Embryonic facial prominence (tissue), 1 donor: ENCODE measurements around the gene TARBP1.

ENCODE experiments used
- DNase-seq: peaks from one replicate; pipeline ENCODE4 v3.0.0-alpha.2; 2016; ENCODE audit errors: extremely low spot score

The TARBP1 gene

DNA sequence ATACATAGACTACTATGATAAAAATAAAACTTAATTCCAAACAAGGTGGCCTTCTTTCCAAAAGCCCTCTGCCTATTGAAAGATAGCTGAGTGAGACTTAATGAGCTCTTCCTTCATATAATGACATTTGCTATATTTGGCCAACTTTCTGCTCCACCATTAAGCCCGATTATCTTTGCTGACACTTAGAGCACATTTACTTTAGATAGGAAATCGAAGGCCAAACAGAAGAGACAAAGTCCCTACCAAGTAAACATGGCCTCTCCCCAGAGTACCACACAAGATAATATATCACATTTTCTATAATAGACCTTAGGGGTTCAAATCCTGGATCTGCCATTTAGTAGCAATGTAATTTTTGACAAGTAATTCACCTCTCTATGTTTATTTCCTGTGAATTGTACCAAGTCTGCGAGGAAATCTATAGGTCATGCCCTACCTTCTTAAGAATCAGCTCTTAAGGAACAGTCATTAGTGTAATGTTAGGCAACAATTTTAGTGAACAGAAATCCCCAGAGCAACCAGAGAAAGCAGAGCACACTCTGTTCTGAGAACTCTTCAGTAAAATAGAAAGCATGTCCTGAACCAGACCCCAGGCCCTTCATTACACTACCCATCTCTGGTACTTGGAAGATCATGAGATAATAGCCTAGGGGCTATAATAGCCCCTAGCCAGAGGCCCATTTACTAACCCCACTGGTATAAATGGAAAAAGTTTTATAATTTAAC is 123.0 kb downstream of the TARBP1 start:
- DNase-seq = no peak

DNA sequence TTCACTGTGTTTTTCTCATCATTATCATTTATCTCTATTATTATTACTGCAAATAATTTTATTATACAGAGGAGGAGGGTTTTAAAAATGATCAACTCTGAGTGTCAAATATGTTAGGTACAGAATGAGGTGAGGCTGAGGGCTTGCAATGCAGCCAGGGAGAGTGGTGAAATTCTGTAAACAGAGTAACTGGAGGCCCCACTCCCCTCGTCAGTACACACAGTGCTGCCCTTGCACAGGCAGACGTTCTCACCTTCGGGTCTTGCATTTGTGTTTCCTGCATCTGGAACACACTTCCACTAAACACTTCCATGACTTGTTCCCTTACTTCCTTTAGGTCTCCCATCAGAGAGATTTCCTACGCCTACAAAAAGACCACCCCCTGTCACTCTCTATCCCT is 130.0 kb downstream of the TARBP1 start:
- no peak for DNase-seq

DNA sequence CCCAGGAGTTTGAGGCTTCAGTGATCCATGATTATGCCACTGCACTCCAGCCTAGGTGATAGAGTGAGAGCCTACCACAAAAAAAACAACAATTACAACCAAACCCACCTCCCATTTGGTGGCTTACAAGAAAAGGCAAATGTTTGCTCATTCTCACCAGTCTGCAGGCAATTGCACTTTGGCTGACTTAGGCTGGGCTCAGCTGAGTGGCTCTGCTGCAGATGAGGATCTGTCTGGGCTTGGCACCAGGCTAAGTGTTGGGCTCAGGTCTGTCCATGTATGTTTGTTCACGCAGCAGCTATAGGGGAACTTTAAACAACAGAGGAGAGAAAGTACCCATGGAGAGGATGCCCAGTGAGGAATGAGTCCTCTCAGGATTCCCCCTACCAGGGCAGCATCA is 133.7 kb downstream of the TARBP1 start:
- no peak for DNase-seq

DNA sequence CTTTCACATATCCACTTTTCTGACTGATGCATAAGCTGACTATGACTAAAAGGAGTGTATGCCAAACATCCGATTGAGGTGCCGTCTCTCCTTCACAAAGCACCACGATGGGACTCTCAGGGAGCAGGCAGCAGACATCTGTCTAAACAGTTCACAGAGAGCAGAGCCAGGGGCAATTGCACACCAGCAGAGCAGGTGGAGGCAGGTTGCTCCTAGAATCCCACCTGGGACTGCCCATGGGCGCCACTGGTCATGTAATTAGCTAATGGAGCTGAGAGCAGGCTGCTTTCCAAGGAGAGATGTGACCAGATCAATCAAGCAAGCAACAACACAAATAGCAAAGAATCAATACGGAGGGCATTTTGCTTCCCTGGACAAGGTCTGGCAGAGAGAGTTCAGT is 136.2 kb downstream of the TARBP1 start:
- no peak for DNase-seq
